Skin epidermis (tissue), 12 donors: ENCODE data around the gene EPN2.

Source experiments
- H3K27ac ChIP-seq, 21 experiments: fragments of 200-600 bp; sonication (generic) in 11 of 21; one replicate each; pipeline ENCODE4 v1.5.0; 2020; ENCODE audit warnings: mild to moderate bottlenecking in 3 of 21, inconsistent platforms in 2 of 21, moderate library complexity in 2 of 21
- H3K4me3 ChIP-seq, 7 experiments: fragments of 200-600 bp; sonication (generic) in 2 of 7; one replicate each; pipeline ENCODE4 v1.5.0; 2020; ENCODE audit warnings: inconsistent platforms in 2 of 7, mild to moderate bottlenecking in 2 of 7, moderate library complexity in 1 of 7

The EPN2 gene

GRCh38 chr17:19285213-19285900 is 48.2 kb downstream of the EPN2 start:
- Histone ChIP-seq H3K4me3 (no peak overlapping the region), H3K27ac (peak overlapping the region in 3 of 21 experiments; percentile 1 to 58 (median 17))

GRCh38 chr17:19286751-19287341 is 49.7 kb downstream of the EPN2 start:
- Histone ChIP-seq H3K4me3 (no peak overlapping the region), H3K27ac (no peak overlapping the region)

- Histone ChIP-seq H3K27ac (no peak overlapping the region), H3K4me3 (no peak overlapping the region)
These were observed 50.5 kb downstream of the EPN2 start for GRCh38 chr17:19287651-19288050.

GRCh38 chr17:19288453-19288852 is 51.3 kb downstream of the EPN2 start:
- Histone ChIP-seq H3K27ac (no peak overlapping the region), H3K4me3 (no peak overlapping the region)

- Histone ChIP-seq H3K27ac (peak overlapping the region in 1 of 21 experiments; percentile 1), H3K4me3 (no peak overlapping the region)
These were observed 53.0 kb downstream of the EPN2 start for GRCh38 chr17:19290066-19290705.

GRCh38 chr17:19291646-19292376 is 54.6 kb downstream of the EPN2 start:
- H3K4me3 ChIP-seq: no peak overlapping the region
- peak overlapping the region in 4 of 21 experiments; percentile 13 to 38 (median 24) for H3K27ac ChIP-seq

- H3K27ac ChIP-seq: peak overlapping the region in 4 of 21 experiments; percentile 13 to 38 (median 24)
- H3K4me3 ChIP-seq: no peak overlapping the region
These were observed 55.2 kb downstream of the EPN2 start for GRCh38 chr17:19292377-19292711.

- Histone ChIP-seq H3K27ac (no peak overlapping the region), H3K4me3 (no peak overlapping the region)
These were observed 57.3 kb downstream of the EPN2 start for GRCh38 chr17:19294443-19294842.

- peak overlapping the region in 2 of 21 experiments; percentile 23 to 49 for H3K27ac ChIP-seq
- H3K4me3 ChIP-seq: no peak overlapping the region
These were observed 58.4 kb downstream of the EPN2 start for GRCh38 chr17:19295473-19296135.

GRCh38 chr17:19296786-19297778 is 59.9 kb downstream of the EPN2 start:
- no peak overlapping the region for H3K4me3 ChIP-seq
- H3K27ac ChIP-seq: no peak overlapping the region

GRCh38 chr17:19298569-19299213 is 61.5 kb downstream of the EPN2 start:
- Histone ChIP-seq H3K4me3 (no peak overlapping the region), H3K27ac (peak overlapping the region in 4 of 21 experiments; percentile 29 to 66 (median 44))

- Histone ChIP-seq H3K27ac (peak overlapping the region in 1 of 21 experiments; percentile 51), H3K4me3 (no peak overlapping the region)
These were observed 62.1 kb downstream of the EPN2 start for GRCh38 chr17:19299214-19299747.

GRCh38 chr17:19299866-19300265 is 62.7 kb downstream of the EPN2 start:
- Histone ChIP-seq H3K4me3 (no peak overlapping the region), H3K27ac (peak overlapping the region in 2 of 21 experiments; percentile 18 to 31)

- Histone ChIP-seq H3K4me3 (no peak overlapping the region), H3K27ac (peak overlapping the region in 5 of 21 experiments; percentile 2 to 59 (median 44))
These were observed 64.2 kb downstream of the EPN2 start for GRCh38 chr17:19301274-19301951.

- Histone ChIP-seq H3K4me3 (no peak overlapping the region), H3K27ac (peak overlapping the region in 5 of 21 experiments; percentile 2 to 59 (median 44))
These were observed 64.8 kb downstream of the EPN2 start for GRCh38 chr17:19301973-19302372.

GRCh38 chr17:19302791-19303331 is 65.7 kb downstream of the EPN2 start:
- H3K27ac ChIP-seq: peak overlapping the region in 5 of 21 experiments; percentile 0 to 15 (median 5)
- no peak overlapping the region for H3K4me3 ChIP-seq

- H3K27ac ChIP-seq: peak overlapping the region in 4 of 21 experiments; percentile 0 to 15 (median 10)
- H3K4me3 ChIP-seq: no peak overlapping the region
These were observed 66.2 kb downstream of the EPN2 start for GRCh38 chr17:19303367-19303776.
